ENCODE measurements around the gene THAP11. TPM values are rescaled to one million over a fixed set of nuclear protein-coding genes. Genes with fewer than 3 reads are reported as not detected.

THAP11 gene
- total RNA-seq, 4 donors from 2014 or later: 24.7 to 44.1 (median 32.7) TPM

- Histone ChIP-seq H3K27me3 (no peaks in the 10 kb centered on the region), H3K36me3 (no peaks in the 10 kb centered on the region), H3K4me3 (peak overlapping the region; percentile 71 to 99 (median 94)), H3K4me1 (peaks cover 43 to 57% (median 52%) of the 10 kb centered on the region in 4 donors), H3K27ac (peak overlapping the region; percentile 94 to 98 (median 96)), H3K9me3 (no peaks in the 10 kb centered on the region)
- intact Hi-C loops (cut with DNase I; ENCODE audit: low total_unique reads): no loop called here
- 4 to 17% methylated on average over 1 to 2 of the region's 2 CpGs for WGBS, 2 donors (ENCODE audit: low coverage in 1 of 2)
- DNase-seq: no peak
- in situ Hi-C loops (cut with MboI; ENCODE audit: low pct_ligation_motif_present in 1 of 4, low pct_unique_long_range_greater_than_20kb in 1 of 4, low sequenced_read_pairs in 3 of 4): no loop called here
- TF ChIP-seq, protein P1, sequence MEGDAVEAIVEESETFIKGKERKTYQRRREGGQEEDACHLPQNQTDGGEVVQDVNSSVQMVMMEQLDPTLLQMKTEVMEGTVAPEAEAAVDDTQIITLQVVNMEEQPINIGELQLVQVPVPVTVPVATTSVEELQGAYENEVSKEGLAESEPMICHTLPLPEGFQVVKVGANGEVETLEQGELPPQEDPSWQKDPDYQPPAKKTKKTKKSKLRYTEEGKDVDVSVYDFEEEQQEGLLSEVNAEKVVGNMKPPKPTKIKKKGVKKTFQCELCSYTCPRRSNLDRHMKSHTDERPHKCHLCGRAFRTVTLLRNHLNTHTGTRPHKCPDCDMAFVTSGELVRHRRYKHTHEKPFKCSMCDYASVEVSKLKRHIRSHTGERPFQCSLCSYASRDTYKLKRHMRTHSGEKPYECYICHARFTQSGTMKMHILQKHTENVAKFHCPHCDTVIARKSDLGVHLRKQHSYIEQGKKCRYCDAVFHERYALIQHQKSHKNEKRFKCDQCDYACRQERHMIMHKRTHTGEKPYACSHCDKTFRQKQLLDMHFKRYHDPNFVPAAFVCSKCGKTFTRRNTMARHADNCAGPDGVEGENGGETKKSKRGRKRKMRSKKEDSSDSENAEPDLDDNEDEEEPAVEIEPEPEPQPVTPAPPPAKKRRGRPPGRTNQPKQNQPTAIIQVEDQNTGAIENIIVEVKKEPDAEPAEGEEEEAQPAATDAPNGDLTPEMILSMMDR (IDR thresholded peaks at IDR 0.05): no peak
- TF ChIP-seq EP300 (IDR thresholded peaks at IDR 0.05; ENCODE audit: low read depth) (no peak), POLR2A (IDR thresholded peaks at IDR 0.05) (no peak), POLR2AphosphoS5 (IDR thresholded peaks at IDR 0.05) (no peak)
Observed at GRCh38 chr16:67846063-67846319, 3.9 kb downstream of the THAP11 start.

GRCh38 chr16:67846320-67847063 lies 4.4 kb downstream of the THAP11 start, which contains the start of gene NUTF2:
Gene NUTF2 (plus strand): TSS chr16:67846933. CDS start chr16:67865131, 18,198 bp downstream.
- peaks cover 42 to 54% (median 50%) of the 10 kb centered on the region in 4 donors for H3K4me1 ChIP-seq
- H3K36me3 ChIP-seq: no peaks in the 10 kb centered on the region
- no peaks in the 10 kb centered on the region for H3K27me3 ChIP-seq
- H3K27ac ChIP-seq: peak within 1 kb of the TSS; percentile 94 to 98 (median 96)
- no peaks in the 10 kb centered on the region for H3K9me3 ChIP-seq
- DNase-seq: peak; percentile 97
- H3K4me3 ChIP-seq: peak within 1 kb of the TSS; percentile 71 to 99 (median 94)
- TF ChIP-seq POLR2A (IDR thresholded peaks at IDR 0.05) (peak; percentile 67), EP300 (IDR thresholded peaks at IDR 0.05; ENCODE audit: low read depth) (no peak), POLR2AphosphoS5 (IDR thresholded peaks at IDR 0.05) (peak; percentile 54 to 83 (median 77))
- TF ChIP-seq, protein P1 (IDR thresholded peaks at IDR 0.05): no peak
- intact Hi-C loops (cut with DNase I; ENCODE audit: low total_unique reads) (no loop called here), in situ Hi-C loops (cut with MboI; ENCODE audit: low pct_ligation_motif_present in 1 of 4, low pct_unique_long_range_greater_than_20kb in 1 of 4, low sequenced_read_pairs in 3 of 4) (no loop called here)
- WGBS, 2 donors (ENCODE audit: low coverage in 1 of 2): 0 to 1% methylated on average over 1 to 20 of the region's 57 CpGs

DNA sequence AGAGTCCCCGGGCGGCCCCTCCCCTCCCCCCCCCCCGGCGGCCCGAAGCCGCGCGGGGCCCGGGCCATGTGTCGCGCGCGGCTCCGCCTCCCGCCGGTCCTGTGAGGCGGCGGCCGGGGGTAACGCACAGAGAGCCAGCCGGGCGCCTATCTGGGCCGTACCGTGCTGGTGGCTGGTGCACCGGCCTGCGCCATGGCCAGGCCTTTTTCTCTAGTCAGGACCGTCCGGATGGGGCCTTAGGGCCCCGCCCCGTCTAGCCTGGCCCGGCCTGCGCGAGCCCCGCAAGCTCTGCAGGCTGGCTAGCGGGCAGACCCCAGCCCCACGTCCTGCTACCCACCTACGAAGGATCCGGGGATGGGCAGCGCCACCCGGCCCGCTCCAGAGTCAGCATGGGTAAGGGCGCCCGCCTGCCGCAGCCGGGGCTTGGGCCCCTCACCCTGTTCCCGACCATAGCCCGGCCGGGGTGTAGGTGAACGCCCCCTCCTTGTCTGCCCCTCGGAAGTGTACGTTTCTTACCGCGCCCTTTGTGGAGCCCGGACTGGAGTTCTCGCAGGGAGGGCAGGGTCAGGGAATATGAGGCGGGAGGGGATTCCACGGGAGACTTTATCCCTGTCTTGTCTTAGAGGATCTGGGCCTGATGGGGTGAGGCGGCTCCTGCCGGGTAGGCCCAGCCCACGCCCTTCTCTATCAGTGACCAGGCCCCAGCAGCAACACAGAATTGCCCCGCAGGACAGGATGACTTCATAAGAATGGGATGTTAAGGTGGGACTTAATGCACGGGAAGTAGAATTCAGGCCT lies 5.1 kb downstream of the THAP11 start, which contains the start of gene CENPT:
Gene CENPT, minus strand, starts transcription at position 630 of the 798 bp plus-strand sequence. CDS start 13,834 bp downstream, outside the sequence.
- WGBS, 2 donors (ENCODE audit: low coverage in 1 of 2): 0% methylated on average over 25 of the region's 62 CpGs; no CpG with 5 or more reads in 1 of the 2 donors
- in situ Hi-C loops (cut with MboI; ENCODE audit: low pct_ligation_motif_present in 1 of 4, low pct_unique_long_range_greater_than_20kb in 1 of 4, low sequenced_read_pairs in 3 of 4) (no loop called here), intact Hi-C loops (cut with DNase I; ENCODE audit: low total_unique reads) (no loop called here)
- H3K27ac ChIP-seq: peak within 1 kb of the TSS; percentile 94 to 98 (median 96)
- H3K4me3 ChIP-seq: peak within 1 kb of the TSS; percentile 71 to 99 (median 94)
- H3K9me3 ChIP-seq: no peaks in the 10 kb centered on the region
- H3K27me3 ChIP-seq: no peaks in the 10 kb centered on the region
- TF ChIP-seq, protein P1 (IDR thresholded peaks at IDR 0.05): no peak
- TF ChIP-seq POLR2A (IDR thresholded peaks at IDR 0.05) (peak; percentile 52), POLR2AphosphoS5 (IDR thresholded peaks at IDR 0.05) (peak in 2 of 3 donors; percentile 25 to 29)
- peaks cover 40 to 52% (median 48%) of the 10 kb centered on the region in 4 donors for H3K4me1 ChIP-seq
- no peaks in the 10 kb centered on the region for H3K36me3 ChIP-seq
- peak; percentile 66 for DNase-seq

DNA sequence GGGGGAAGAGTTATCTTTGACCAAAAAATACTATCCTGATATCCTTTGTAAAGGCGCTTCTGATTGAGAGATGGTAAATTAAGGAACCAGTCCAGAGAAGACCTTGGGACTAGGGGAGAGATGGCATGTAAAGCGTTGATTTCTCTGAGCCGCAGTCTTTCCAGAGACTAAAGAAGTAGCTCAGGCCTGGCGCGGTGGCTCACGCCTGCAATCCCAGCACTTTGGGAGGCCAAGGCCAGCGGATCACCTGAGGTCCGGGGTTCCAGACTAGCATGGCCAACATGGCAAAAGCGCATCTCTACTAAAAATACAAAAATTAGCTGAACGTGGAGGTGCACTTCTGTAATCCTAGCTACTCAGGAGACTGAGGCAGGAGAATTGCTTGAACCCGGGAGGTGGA lies 6.0 kb downstream of the THAP11 start:
- in situ Hi-C loops (cut with MboI; ENCODE audit: low pct_ligation_motif_present in 1 of 4, low pct_unique_long_range_greater_than_20kb in 1 of 4, low sequenced_read_pairs in 3 of 4) (no loop called here), intact Hi-C loops (cut with DNase I; ENCODE audit: low total_unique reads) (no loop called here)
- WGBS, 2 donors (ENCODE audit: low coverage in 1 of 2): 94% methylated on average over 11 of the region's 11 CpGs; no CpG with 5 or more reads in 1 of the 2 donors
- no peaks in the 10 kb centered on the region for H3K27me3 ChIP-seq
- no peaks in the 10 kb centered on the region for H3K9me3 ChIP-seq
- peak overlapping the region; percentile 94 to 98 (median 96) for H3K27ac ChIP-seq
- H3K4me3 ChIP-seq: peak overlapping the region in 3 of 4 donors; percentile 90 to 99 (median 98)
- TF ChIP-seq POLR2AphosphoS5 (IDR thresholded peaks at IDR 0.05) (no peak), POLR2A (IDR thresholded peaks at IDR 0.05) (no peak), EP300 (IDR thresholded peaks at IDR 0.05; ENCODE audit: low read depth) (no peak)
- TF ChIP-seq, protein P1 (IDR thresholded peaks at IDR 0.05): no peak
- peaks cover 40 to 49% (median 47%) of the 10 kb centered on the region in 4 donors for H3K4me1 ChIP-seq
- no peak for DNase-seq
- H3K36me3 ChIP-seq: no peaks in the 10 kb centered on the region

All from transverse colon (tissue), 4 donors.